ENCODE data around the gene HTR6. TPM values are rescaled to one million over a fixed set of nuclear protein-coding genes. Genes with fewer than 3 reads are reported as not detected.

The HTR6 gene
- total RNA-seq, 1 donor from 2014 or later: not detected

GRCh38 chr1:19678931-19679453, 14.3 kb downstream of the HTR6 start:
- H3K4me1 Mint-ChIP-seq (ENCODE audit: unreplicated experiment): no peaks in the 10 kb centered on the region
- no peak for TF ChIP-seq CTCF (IDR thresholded peaks at IDR 0.05; ENCODE audit: unreplicated experiment)
- H3K9me3 Mint-ChIP-seq (ENCODE audit: unreplicated experiment): no peaks in the 10 kb centered on the region
- no peak overlapping the region for H3K4me3 Mint-ChIP-seq (ENCODE audit: unreplicated experiment)
- no peaks in the 10 kb centered on the region for H3K27me3 Mint-ChIP-seq (ENCODE audit: unreplicated experiment)
- no peak overlapping the region for H3K27ac Mint-ChIP-seq (ENCODE audit: unreplicated experiment)
- no peak for DNase-seq (ENCODE audit: low spot score)
- no peaks in the 10 kb centered on the region for H3K36me3 Mint-ChIP-seq (ENCODE audit: low read depth, unreplicated experiment)

DNA sequence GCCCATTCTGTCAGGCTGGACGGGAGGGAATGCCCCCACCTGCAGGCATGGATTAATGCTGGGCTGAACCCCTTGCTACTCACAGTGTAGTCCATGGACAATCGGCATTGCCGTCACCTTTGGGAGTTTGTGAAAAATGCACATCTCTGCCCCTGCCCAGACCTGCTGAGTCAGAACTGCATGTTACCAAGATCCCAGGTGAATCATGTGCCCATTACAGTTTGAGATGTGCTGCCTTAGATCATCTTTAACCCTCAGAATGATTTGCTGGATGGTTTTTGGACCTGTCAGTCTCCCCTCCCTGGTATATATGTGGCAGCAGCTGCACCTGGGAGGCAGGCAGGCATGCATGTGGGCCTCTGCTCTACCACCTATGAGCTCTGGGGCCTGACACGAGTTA, 15.0 kb downstream of the HTR6 start:
- Mint-ChIP-seq H3K27ac (ENCODE audit: unreplicated experiment) (no peak overlapping the region), H3K4me3 (ENCODE audit: unreplicated experiment) (no peak overlapping the region), H3K27me3 (ENCODE audit: unreplicated experiment) (no peaks in the 10 kb centered on the region), H3K4me1 (ENCODE audit: unreplicated experiment) (no peaks in the 10 kb centered on the region), H3K36me3 (ENCODE audit: low read depth, unreplicated experiment) (no peaks in the 10 kb centered on the region), H3K9me3 (ENCODE audit: unreplicated experiment) (no peaks in the 10 kb centered on the region)
- no peak for DNase-seq (ENCODE audit: low spot score)
- TF ChIP-seq CTCF (IDR thresholded peaks at IDR 0.05; ENCODE audit: unreplicated experiment): no peak

DNA sequence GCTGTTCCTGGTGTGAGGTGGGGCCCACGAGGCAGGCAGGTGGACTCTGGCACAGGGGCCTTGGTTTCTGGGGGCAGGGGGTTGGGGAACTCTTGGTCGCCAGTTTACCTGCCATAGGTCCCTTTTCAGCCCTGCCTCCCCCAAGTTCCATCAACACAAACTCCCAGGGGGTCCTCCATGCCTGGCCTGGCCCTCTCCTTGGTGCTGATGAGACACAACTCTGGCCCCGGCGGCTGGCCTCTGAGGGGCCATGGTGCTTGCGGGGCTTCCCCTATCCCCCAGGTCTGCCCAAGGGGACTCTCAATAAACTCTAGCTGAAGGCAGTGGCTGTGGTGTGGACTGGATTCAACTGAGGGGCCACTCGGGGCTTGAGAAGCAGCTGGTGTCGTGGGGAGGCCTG, 16.0 kb downstream of the HTR6 start:
- H3K27ac Mint-ChIP-seq (ENCODE audit: unreplicated experiment): no peak overlapping the region
- H3K4me1 Mint-ChIP-seq (ENCODE audit: unreplicated experiment): no peaks in the 10 kb centered on the region
- no peaks in the 10 kb centered on the region for H3K36me3 Mint-ChIP-seq (ENCODE audit: low read depth, unreplicated experiment)
- no peak for TF ChIP-seq CTCF (IDR thresholded peaks at IDR 0.05; ENCODE audit: unreplicated experiment)
- H3K9me3 Mint-ChIP-seq (ENCODE audit: unreplicated experiment): no peaks in the 10 kb centered on the region
- no peak for DNase-seq (ENCODE audit: low spot score)
- H3K27me3 Mint-ChIP-seq (ENCODE audit: unreplicated experiment): no peaks in the 10 kb centered on the region
- H3K4me3 Mint-ChIP-seq (ENCODE audit: unreplicated experiment): no peak overlapping the region

GRCh38 chr1:19682257-19682656, 17.6 kb downstream of the HTR6 start:
- Mint-ChIP-seq H3K4me1 (ENCODE audit: unreplicated experiment) (no peaks in the 10 kb centered on the region), H3K27ac (ENCODE audit: unreplicated experiment) (no peak overlapping the region), H3K36me3 (ENCODE audit: low read depth, unreplicated experiment) (no peaks in the 10 kb centered on the region), H3K27me3 (ENCODE audit: unreplicated experiment) (no peaks in the 10 kb centered on the region), H3K9me3 (ENCODE audit: unreplicated experiment) (no peaks in the 10 kb centered on the region), H3K4me3 (ENCODE audit: unreplicated experiment) (no peak overlapping the region)
- no peak for DNase-seq (ENCODE audit: low spot score)
- no peak for TF ChIP-seq CTCF (IDR thresholded peaks at IDR 0.05; ENCODE audit: unreplicated experiment)

DNA sequence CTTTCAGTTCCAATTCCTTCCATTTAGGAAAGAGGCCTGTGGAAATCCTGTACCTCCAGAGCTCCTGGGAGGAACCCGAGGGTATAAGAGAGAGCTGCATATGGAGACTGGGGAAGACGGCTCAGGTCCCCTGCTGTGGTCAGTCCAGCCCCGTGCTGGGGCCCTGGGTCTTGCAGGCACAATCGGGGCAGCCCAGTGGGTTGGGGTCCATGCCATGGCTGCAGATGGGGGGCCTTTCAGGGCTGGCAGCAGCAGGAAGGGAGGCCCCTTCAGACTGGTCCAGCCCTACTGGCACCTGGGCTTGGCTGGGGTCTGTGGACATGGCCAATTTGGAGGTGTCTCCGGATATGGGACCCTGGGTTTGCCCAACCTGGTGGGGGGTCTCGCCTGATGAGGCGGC, 18.2 kb downstream of the HTR6 start:
- DNase-seq (ENCODE audit: low spot score): no peak
- TF ChIP-seq CTCF (IDR thresholded peaks at IDR 0.05; ENCODE audit: unreplicated experiment): no peak
- Mint-ChIP-seq H3K9me3 (ENCODE audit: unreplicated experiment) (no peaks in the 10 kb centered on the region), H3K4me3 (ENCODE audit: unreplicated experiment) (no peak overlapping the region), H3K4me1 (ENCODE audit: unreplicated experiment) (no peaks in the 10 kb centered on the region), H3K27me3 (ENCODE audit: unreplicated experiment) (no peaks in the 10 kb centered on the region), H3K36me3 (ENCODE audit: low read depth, unreplicated experiment) (no peaks in the 10 kb centered on the region), H3K27ac (ENCODE audit: unreplicated experiment) (no peak overlapping the region)
